ACC112 (cell line): ENCODE results near the gene PHKG2.

Source experiments
- H2AFZ ChIP-seq: fragments of 200-600 bp; sonication (generic); one replicate; pipeline ENCODE4 v1.6.0; 2017; ENCODE audit warnings: antibody characterized with exemption, low read length; ENCODE audit not compliant: unreplicated experiment
- H3K27ac ChIP-seq: fragments of 200-600 bp; sonication (generic); 2 replicates; pipeline ENCODE4 v1.5.1; 2014; ENCODE audit warnings: low read depth, mild to moderate bottlenecking, antibody characterized with exemption, low read length, moderate library complexity
- H3K27me3 ChIP-seq: fragments of 200-600 bp; sonication (generic); 2 replicates; pipeline ENCODE4 v1.6.1; 2014; ENCODE audit warnings: mild to moderate bottlenecking, antibody characterized with exemption, low read length, moderate library complexity, mixed read lengths; ENCODE audit not compliant: insufficient read depth
- H3K36me3 ChIP-seq: fragments of 200-600 bp; sonication (generic); 2 replicates; pipeline ENCODE4 v1.6.1; 2016; ENCODE audit warnings: mild to moderate bottlenecking, antibody characterized with exemption, low read length, moderate library complexity, mixed read lengths; ENCODE audit not compliant: insufficient read depth
- H3K4me1 ChIP-seq: fragments of 200-600 bp; sonication (generic); one replicate; pipeline ENCODE4 v1.6.1; 2016; ENCODE audit warnings: low read length, mixed read lengths; ENCODE audit not compliant: insufficient read depth, unreplicated experiment, control insufficient read depth
- H3K4me3 ChIP-seq: fragments of 200-600 bp; sonication (generic); 2 replicates; pipeline ENCODE4 v1.5.1; 2014; ENCODE audit warnings: mild to moderate bottlenecking, low read depth, low read length
- H3K79me2 ChIP-seq: fragments of 200-600 bp; sonication (generic); one replicate; pipeline ENCODE4 v1.6.0; 2016; ENCODE audit warnings: low read length; ENCODE audit not compliant: control insufficient read depth, unreplicated experiment, insufficient read depth

Gene PHKG2

GRCh38 chr16:30785126-30786106, 37.2 kb downstream of the PHKG2 start:
- Histone ChIP-seq H3K27me3 (no peaks in the 10 kb centered on the region), H3K27ac (peak overlapping the region; percentile 67; the same call in 1 of the 2 replicates), H3K36me3 (peaks cover 8% of the 10 kb centered on the region; the same call in 1 of the 2 replicates), H2AFZ (no peak overlapping the region), H3K4me3 (peak overlapping the region; percentile 87), H3K4me1 (peaks cover 13% of the 10 kb centered on the region), H3K79me2 (peaks cover 30% of the 10 kb centered on the region)

GRCh38 chr16:30786115-30786935, 38.1 kb downstream of the PHKG2 start:
- Histone ChIP-seq H3K4me3 (peak overlapping the region; percentile 87), H2AFZ (peak overlapping the region; percentile 89), H3K79me2 (peaks cover 30% of the 10 kb centered on the region), H3K36me3 (peaks cover 8% of the 10 kb centered on the region; the same call in 1 of the 2 replicates), H3K4me1 (peaks cover 13% of the 10 kb centered on the region), H3K27me3 (no peaks in the 10 kb centered on the region), H3K27ac (peak overlapping the region; percentile 67)

- Histone ChIP-seq H3K4me3 (peak within 1 kb of the TSS; percentile 87), H3K36me3 (peaks cover 6% of the 10 kb centered on the region; the same call in 1 of the 2 replicates), H3K27ac (peak within 1 kb of the TSS; percentile 67)
Observed at GRCh38 chr16:30786936-30787612, 38.8 kb downstream of the PHKG2 start, which contains the start of gene ZNF629. TSS of gene ZNF629 (minus strand) at chr16:30787205. CDS start at chr16:30784482, 2,723 bp downstream.

GRCh38 chr16:30787613-30788378, 39.6 kb downstream of the PHKG2 start:
- Histone ChIP-seq H2AFZ (peak overlapping the region; percentile 89), H3K4me3 (peak overlapping the region; percentile 87), H3K36me3 (no peaks in the 10 kb centered on the region), H3K27me3 (no peaks in the 10 kb centered on the region), H3K79me2 (peaks cover 30% of the 10 kb centered on the region), H3K27ac (no peak overlapping the region), H3K4me1 (peaks cover 13% of the 10 kb centered on the region)

More at GRCh38 chr16:30786936-30787612, 38.8 kb downstream of the PHKG2 start, which contains the start of gene ZNF629:
- H3K4me1 ChIP-seq = peaks cover 13% of the 10 kb centered on the region
- H2AFZ ChIP-seq = peak within 1 kb of the TSS; percentile 89
- no peaks in the 10 kb centered on the region for H3K27me3 ChIP-seq
- peaks cover 30% of the 10 kb centered on the region for H3K79me2 ChIP-seq

- H3K79me2 ChIP-seq = no peaks in the 10 kb centered on the region
- H3K4me3 ChIP-seq = no peak overlapping the region
- no peak overlapping the region for H3K27ac ChIP-seq
- H3K36me3 ChIP-seq = no peaks in the 10 kb centered on the region
- H2AFZ ChIP-seq = no peak overlapping the region
- no peaks in the 10 kb centered on the region for H3K4me1 ChIP-seq
- no peaks in the 10 kb centered on the region for H3K27me3 ChIP-seq
Observed at GRCh38 chr16:30793508-30794069, 45.4 kb downstream of the PHKG2 start.

GRCh38 chr16:30794634-30795033, 46.4 kb downstream of the PHKG2 start:
- no peaks in the 10 kb centered on the region for H3K79me2 ChIP-seq
- no peak overlapping the region for H3K27ac ChIP-seq
- no peak overlapping the region for H2AFZ ChIP-seq

GRCh38 chr16:30797670-30798309, 49.6 kb downstream of the PHKG2 start:
- Histone ChIP-seq H3K36me3 (no peaks in the 10 kb centered on the region), H3K27me3 (no peaks in the 10 kb centered on the region), H3K4me3 (no peak overlapping the region), H3K79me2 (no peaks in the 10 kb centered on the region), H3K4me1 (no peaks in the 10 kb centered on the region), H3K27ac (no peak overlapping the region), H2AFZ (no peak overlapping the region)

More at GRCh38 chr16:30794634-30795033, 46.4 kb downstream of the PHKG2 start:
- no peaks in the 10 kb centered on the region for H3K27me3 ChIP-seq
- no peaks in the 10 kb centered on the region for H3K36me3 ChIP-seq
- no peak overlapping the region for H3K4me3 ChIP-seq
- H3K4me1 ChIP-seq = no peaks in the 10 kb centered on the region
